Iris pigment epithelial cell (primary cell): ENCODE data around the gene SH3BGRL2.
A peak's percentile ranks its signal among the peaks of the same experiment; 100 is the strongest.
"Not testable (repeated sequence)": the region's sequence is repeated elsewhere in the genome, so short reads cannot be mapped to it uniquely, and the experiment has no call there.

Source experiments
- DNase-seq: peaks from one replicate; pipeline ENCODE4 v3.0.0-alpha.2; 2011; ENCODE audit warnings: low read depth

Gene SH3BGRL2

DNA sequence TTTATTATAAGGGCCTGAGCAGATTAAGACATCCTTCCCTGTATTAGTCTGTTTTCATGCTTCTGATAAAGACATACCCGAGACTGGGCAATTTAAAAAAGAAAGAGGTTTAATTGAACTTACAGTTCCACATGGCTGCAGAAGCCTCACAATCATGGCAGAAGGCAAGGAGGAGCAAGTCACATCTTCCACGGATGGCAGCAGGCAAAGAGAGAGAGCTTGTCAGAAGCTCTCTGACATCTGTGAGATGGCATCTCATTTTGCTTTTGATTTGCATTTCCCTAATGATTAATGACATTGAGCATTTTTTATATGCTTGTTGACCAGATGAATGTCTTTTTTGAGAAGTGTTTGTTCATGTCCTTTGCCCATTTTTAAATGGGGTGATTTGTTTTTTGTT, 114.2 kb downstream of the SH3BGRL2 start:
- DNase-seq, result not testable (repeated sequence)

DNA sequence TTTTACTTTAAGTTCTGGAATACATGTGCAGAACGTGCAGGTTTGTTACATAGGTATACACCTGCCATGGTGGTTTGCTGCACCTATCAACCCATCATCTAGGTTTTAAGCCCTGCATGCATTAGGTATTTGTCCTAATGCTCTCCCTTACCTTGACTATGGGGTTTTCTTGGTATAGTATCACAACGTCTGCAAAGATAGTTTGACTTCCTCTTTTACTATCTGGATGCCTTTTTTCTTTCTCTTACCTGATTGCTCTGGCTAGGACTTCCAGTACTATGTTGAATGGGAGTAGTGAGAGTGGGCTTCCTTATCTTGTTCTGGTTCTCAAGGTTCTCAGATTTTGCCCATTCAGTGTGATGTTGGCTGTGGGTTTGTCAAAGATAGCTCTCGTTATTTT, 115.2 kb downstream of the SH3BGRL2 start:
- DNase-seq, result not testable (repeated sequence)

GRCh38 chr6:79750806-79751205, 119.7 kb downstream of the SH3BGRL2 start:
- DNase-seq, result peak; percentile 17
